ENCODE data around the gene NOCT.

GRCh38 chr4:139018501-139018900 is 2.9 kb downstream of the NOCT start:
- TF ChIP-seq POLR2A (IDR thresholded peaks at IDR 0.05) (no peak), CTCF (IDR thresholded peaks at IDR 0.05 in 8 of 11, conservative IDR thresholded peaks at IDR 0.05 in 3 of 11) (no peak), POLR2AphosphoS5 (IDR thresholded peaks at IDR 0.05) (no peak)

All from spleen (tissue), 7 donors.